HK-2 (cell line): ENCODE results near the gene CHST9.
"Not testable (repeated sequence)": the region's sequence is repeated elsewhere in the genome, so short reads cannot be mapped to it uniquely, and the experiment has no call there.

Experiments
- DNase-seq: peaks from one replicate; pipeline ENCODE4 v3.0.0-alpha.2; 2018; ENCODE audit not compliant: unreplicated experiment

Gene CHST9

GRCh38 chr18:27094621-27095020, 90.5 kb downstream of the CHST9 start:
- no peak for DNase-seq

GRCh38 chr18:27093290-27093689, 91.8 kb downstream of the CHST9 start:
- DNase-seq, result not testable (repeated sequence)

- no peak for DNase-seq
Observed at GRCh38 chr18:27081701-27082100, 103.4 kb downstream of the CHST9 start.

GRCh38 chr18:27075828-27076227, 109.3 kb downstream of the CHST9 start:
- DNase-seq, result no peak

GRCh38 chr18:27073404-27073830, 111.7 kb downstream of the CHST9 start:
- no peak for DNase-seq

- DNase-seq, result no peak
Observed at GRCh38 chr18:27064673-27065072, 120.4 kb downstream of the CHST9 start.

- DNase-seq, result peak; percentile 5
Observed at GRCh38 chr18:27062802-27063201, 122.3 kb downstream of the CHST9 start.

- no peak for DNase-seq
Observed at GRCh38 chr18:27061488-27062095, 123.5 kb downstream of the CHST9 start.

- DNase-seq, result no peak
Observed at GRCh38 chr18:27057519-27058234, 127.4 kb downstream of the CHST9 start.

- no peak for DNase-seq
Observed at GRCh38 chr18:27054926-27055325, 130.2 kb downstream of the CHST9 start.

GRCh38 chr18:27049969-27050368, 135.1 kb downstream of the CHST9 start:
- DNase-seq, result no peak

GRCh38 chr18:27045342-27045741, 139.8 kb downstream of the CHST9 start:
- no peak for DNase-seq

GRCh38 chr18:27042177-27042576, 142.9 kb downstream of the CHST9 start:
- DNase-seq, result no peak

GRCh38 chr18:27040796-27041195, 144.3 kb downstream of the CHST9 start:
- no peak for DNase-seq

GRCh38 chr18:27033722-27034121, 151.4 kb downstream of the CHST9 start:
- no peak for DNase-seq

- no peak for DNase-seq
Observed at GRCh38 chr18:27030421-27030820, 154.7 kb downstream of the CHST9 start.

GRCh38 chr18:27022477-27022876, 162.6 kb downstream of the CHST9 start:
- DNase-seq, result no peak

GRCh38 chr18:27017901-27018500, 167.1 kb downstream of the CHST9 start:
- no peak for DNase-seq

- DNase-seq, result no peak
Observed at GRCh38 chr18:27014841-27015240, 170.3 kb downstream of the CHST9 start.

GRCh38 chr18:27010784-27011183, 174.3 kb downstream of the CHST9 start:
- no peak for DNase-seq

- DNase-seq, result no peak
Observed at GRCh38 chr18:27009293-27009692, 175.8 kb downstream of the CHST9 start.

- DNase-seq, result no peak
Observed at GRCh38 chr18:27008575-27008974, 176.5 kb downstream of the CHST9 start.

- DNase-seq, result no peak
Observed at GRCh38 chr18:27007880-27008279, 177.2 kb downstream of the CHST9 start.
